ENCODE data around the gene CALR.
"Not testable (repeated sequence)": the region's sequence is repeated elsewhere in the genome, so short reads cannot be mapped to it uniquely, and the experiment has no call there.

CALR gene

GRCh38 chr19:12935071-12935470, 3.3 kb upstream of the CALR start:
- no peak for DNase-seq

- no peak for DNase-seq
Measured at GRCh38 chr19:12936582-12936981, 1.8 kb upstream of the CALR start.

GRCh38 chr19:12937093-12937926, 1.1 kb upstream of the CALR start:
- DNase-seq = peak; percentile 87 to 92

GRCh38 chr19:12938779-12939601, 581 bp downstream of the CALR start:
- no peak for DNase-seq

- DNase-seq = no peak
Measured at GRCh38 chr19:12939975-12940423, 1.6 kb downstream of the CALR start.

GRCh38 chr19:12940897-12941296, 2.5 kb downstream of the CALR start:
- DNase-seq = no peak

GRCh38 chr19:12943437-12944044, 5.1 kb downstream of the CALR start:
- no peak for DNase-seq

- no peak for DNase-seq
Measured at GRCh38 chr19:12944104-12944674, 5.8 kb downstream of the CALR start.

- peak; percentile 87 to 90 for DNase-seq
Measured at GRCh38 chr19:12945479-12946091, 7.2 kb downstream of the CALR start, which contains the start of gene RAD23A. TSS of gene RAD23A (plus strand) at chr19:12945862. CDS start at chr19:12945949, 87 bp downstream.

- no peak for DNase-seq
Measured at GRCh38 chr19:12946092-12946721, 7.8 kb downstream of the CALR start.

GRCh38 chr19:12946731-12947496, 8.5 kb downstream of the CALR start:
- no peak for DNase-seq

GRCh38 chr19:12947702-12948611, 9.5 kb downstream of the CALR start:
- DNase-seq = no peak

GRCh38 chr19:12948612-12949362, 10.4 kb downstream of the CALR start:
- DNase-seq = no peak

- no peak for DNase-seq
Measured at GRCh38 chr19:12949363-12950283, 11.2 kb downstream of the CALR start.

- not testable (repeated sequence) for DNase-seq
Measured at GRCh38 chr19:12952050-12952449, 13.6 kb downstream of the CALR start.

GRCh38 chr19:12952488-12953137, 14.2 kb downstream of the CALR start:
- DNase-seq = no peak

GRCh38 chr19:12953138-12953798, 14.9 kb downstream of the CALR start:
- DNase-seq = no peak
